Upper lobe of left lung (tissue), 4 donors: ENCODE results near the gene FAM83D.

Experiments used
- CTCF ChIP-seq, 6 experiments: fragments of 450-650 bp in 4 of 6; fragments of 200-600 bp in 2 of 6; sonication (generic) in 2 of 6; IDR thresholded peaks; one replicate each; pipeline ENCODE4 v1.5.1; 2016 to 2019; ENCODE audit warnings: antibody characterized with exemption in 6 of 6
- POLR2A ChIP-seq, 4 donors: fragments of 450-650 bp; IDR thresholded peaks; one replicate each; pipeline ENCODE4 v1.5.1; 2016 to 2017; ENCODE audit warnings: antibody characterized with exemption in 4 of 4, mild to moderate bottlenecking in 2 of 4
- POLR2AphosphoS5 ChIP-seq, 2 donors: sonication (generic); formaldehyde crosslinking; IDR thresholded peaks; one replicate each; pipeline ENCODE4 v1.5.1; 2017; ENCODE audit warnings: antibody characterized with exemption in 2 of 2

DNA sequence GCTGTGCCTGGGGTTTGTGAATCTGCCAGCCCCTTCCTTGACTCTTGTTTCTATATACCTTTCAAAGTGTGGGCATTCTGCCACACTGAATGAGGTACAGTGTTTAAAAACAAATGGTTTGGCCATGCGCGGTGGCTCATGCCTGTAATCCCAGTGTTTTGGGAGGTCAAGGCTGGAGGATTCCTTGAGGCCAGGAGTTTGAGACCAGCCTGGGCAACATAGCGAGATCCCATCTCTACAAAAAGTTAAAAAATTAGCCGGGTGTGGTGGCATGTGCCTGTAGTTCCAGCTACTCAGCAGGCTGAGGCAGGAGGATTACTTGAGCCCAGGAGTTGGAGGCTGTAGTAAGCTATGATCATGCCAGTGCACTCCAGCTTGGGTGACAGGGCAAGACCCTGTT, 5.8 kb downstream of the FAM83D start:
- TF ChIP-seq POLR2A (IDR thresholded peaks at IDR 0.05) (no peak), CTCF (IDR thresholded peaks at IDR 0.05) (no peak), POLR2AphosphoS5 (IDR thresholded peaks at IDR 0.05) (no peak)
